C1 segment of cervical spinal cord (tissue), 14 donors: ENCODE measurements around the gene CORO1C.
A peak's percentile ranks its signal among the peaks of the same experiment; 100 is the strongest.

Experiments used
- DNase-seq, 14 donors: peaks; one replicate each; lab custom pipeline; 2025; lab: John Stamatoyannopoulos, UW

The CORO1C gene

GRCh38 chr12:108603743-108604142, 127.6 kb downstream of the CORO1C start:
- no peak for DNase-seq

GRCh38 chr12:108602976-108603704, 128.2 kb downstream of the CORO1C start:
- no peak for DNase-seq

GRCh38 chr12:108602209-108602705, 129.1 kb downstream of the CORO1C start:
- DNase-seq: no peak

- no peak for DNase-seq
Measured at GRCh38 chr12:108600702-108601007, 130.7 kb downstream of the CORO1C start.

GRCh38 chr12:108599948-108600701, 131.2 kb downstream of the CORO1C start:
- no peak for DNase-seq

GRCh38 chr12:108599541-108599940, 131.8 kb downstream of the CORO1C start:
- no peak for DNase-seq

GRCh38 chr12:108598553-108599250, 132.6 kb downstream of the CORO1C start:
- DNase-seq: no peak

GRCh38 chr12:108597559-108598471, 133.5 kb downstream of the CORO1C start, which contains the start of gene TMEM119:
TMEM119 (minus strand) TSS chr12:108598084; CDS start chr12:108592383, 5,701 bp downstream.
- DNase-seq: peak in 5 of 14 donors; percentile 9 to 46 (median 20)

- DNase-seq: no peak
Measured at GRCh38 chr12:108596854-108597558, 134.3 kb downstream of the CORO1C start.

GRCh38 chr12:108595711-108596647, 135.3 kb downstream of the CORO1C start:
- no peak for DNase-seq
